Neural cell (in vitro differentiated cells): ENCODE measurements around the gene PITX1.

Experiments
- CTCF ChIP-seq: fragments of 450-650 bp; IDR thresholded peaks from 2 replicates; pipeline ENCODE4 v1.5.1; 2014; ENCODE audit warnings: antibody characterized with exemption, mild to moderate bottlenecking, moderate library complexity; ENCODE audit not compliant: poor library complexity, severe bottlenecking
- EP300 ChIP-seq: fragments of 450-650 bp; conservative IDR thresholded peaks from 2 replicates; pipeline ENCODE4 v1.6.1; 2014; ENCODE audit warnings: antibody characterized with exemption, mild to moderate bottlenecking, moderate library complexity; ENCODE audit not compliant: poor library complexity, severe bottlenecking
- EZH2 ChIP-seq: fragments of 200-600, 300-800 bp; shearing (Covaris generic), sonication (generic); IDR thresholded peaks from 2 replicates; pipeline ENCODE4 v1.6.1; 2014; ENCODE audit warnings: antibody characterized with exemption, low read length, borderline replicate concordance, mild to moderate bottlenecking; ENCODE audit not compliant: insufficient read depth, poor library complexity, severe bottlenecking
- MXI1 ChIP-seq: fragments of 450-650 bp; conservative IDR thresholded peaks from 2 replicates; pipeline ENCODE4 v1.6.1; 2014; ENCODE audit warnings: antibody characterized with exemption, mild to moderate bottlenecking; ENCODE audit not compliant: poor library complexity, severe bottlenecking
- POLR2AphosphoS5 ChIP-seq: IDR thresholded peaks from 2 replicates; pipeline ENCODE4 v1.6.1; 2012
- REST ChIP-seq: IDR thresholded peaks from 2 replicates; pipeline ENCODE4 v1.6.1; 2012; ENCODE audit warnings: borderline replicate concordance

GRCh38 chr5:135081240-135081639 lies 47.2 kb upstream of the PITX1 start:
- no peak for TF ChIP-seq EZH2
- no peak for TF ChIP-seq CTCF
- TF ChIP-seq REST = no peak
- TF ChIP-seq MXI1 = no peak
- TF ChIP-seq POLR2AphosphoS5 = no peak
- TF ChIP-seq EP300 = no peak
